ENCODE results near the gene NOP10. TPM values are rescaled to one million over a fixed set of nuclear protein-coding genes. Genes with fewer than 3 reads are reported as not detected.
"Not testable (repeated sequence)": the region's sequence is repeated elsewhere in the genome, so short reads cannot be mapped to it uniquely, and the experiment has no call there.

NOP10 gene
- polyA plus RNA-seq, 1 of the 3 experiments (the other 2 are of a cell fraction) = 440 TPM

DNA sequence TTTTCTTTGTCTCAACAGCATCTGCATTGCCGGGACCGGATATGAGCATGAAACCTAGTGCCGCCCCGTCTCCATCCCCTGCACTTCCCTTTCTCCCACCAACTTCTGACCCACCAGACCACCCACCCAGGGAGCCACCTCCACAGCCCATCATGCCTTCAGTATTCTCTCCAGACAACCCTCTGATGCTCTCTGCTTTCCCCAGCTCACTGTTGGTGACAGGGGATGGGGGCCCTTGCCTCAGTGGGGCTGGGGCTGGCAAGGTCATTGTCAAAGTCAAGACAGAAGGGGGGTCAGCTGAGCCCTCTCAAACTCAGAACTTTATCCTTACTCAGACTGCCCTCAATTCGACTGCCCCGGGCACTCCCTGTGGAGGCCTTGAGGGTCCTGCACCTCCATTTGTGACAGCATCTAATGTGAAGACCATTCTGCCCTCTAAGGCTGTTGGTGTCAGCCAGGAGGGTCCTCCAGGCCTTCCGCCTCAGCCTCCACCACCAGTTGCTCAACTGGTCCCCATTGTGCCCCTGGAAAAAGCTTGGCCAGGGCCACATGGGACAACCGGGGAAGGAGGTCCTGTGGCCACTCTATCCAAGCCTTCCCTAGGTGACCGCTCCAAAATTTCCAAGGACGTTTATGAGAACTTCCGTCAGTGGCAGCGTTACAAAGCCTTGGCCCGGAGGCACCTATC is 5.2 kb upstream of the NOP10 start:
- POLR2A ChIA-PET = no interaction called here
- WGBS (ENCODE audit: low lambda C conversion rate) = 72% methylated on average over 11 of the region's 13 CpGs
- no peaks in the 10 kb centered on the region for H4K20me1 ChIP-seq (ENCODE audit: insufficient read depth)

DNA sequence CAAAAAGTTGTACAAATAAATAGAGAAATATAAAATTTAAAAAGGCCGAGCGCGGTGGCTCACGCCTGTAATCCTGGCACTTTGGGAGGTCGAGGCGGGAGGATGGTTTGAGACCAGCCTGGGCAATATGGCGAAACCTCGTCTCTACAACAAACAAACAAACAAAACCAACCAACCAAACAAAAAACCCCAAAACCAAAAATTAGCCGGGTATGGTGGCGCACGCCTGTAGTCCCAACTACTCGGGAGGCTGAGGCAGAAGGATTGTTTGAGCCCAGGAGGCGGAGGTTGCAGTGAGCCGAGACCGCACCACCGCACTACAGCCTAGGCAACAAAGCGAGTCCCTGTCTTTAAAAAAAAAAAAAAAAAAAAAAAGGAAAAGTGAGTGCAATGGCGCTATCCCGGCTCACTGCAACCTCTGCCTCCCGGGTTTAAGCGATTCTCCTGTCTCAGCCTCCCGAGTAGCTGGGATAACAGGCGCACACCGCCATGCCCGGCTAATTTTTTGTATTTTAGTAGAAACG is 661 bp downstream of the NOP10 start:
- Histone ChIP-seq H3F3A (replicated peaks; ENCODE audit: insufficient read depth) (peaks cover 34% of the 10 kb centered on the region), H3K4me2 (peak overlapping the region; percentile 82), H3K36me3 (replicated peaks in 1 of 2; ENCODE audit: control insufficient read depth in 1 of 2, insufficient read depth in 2 of 2, low read length in 1 of 2) (peaks cover 22 to 36% of the 10 kb centered on the region in 2 experiments), H3K4me3 (ENCODE audit: low read depth in 2 of 2, low read length in 1 of 2) (peak overlapping the region; percentile 59 to 99), H2AFZ (ENCODE audit: low read depth) (peak overlapping the region; percentile 96), H3K79me2 (ENCODE audit: insufficient read depth) (peaks cover 47% of the 10 kb centered on the region), H3K27ac (ENCODE audit: low read depth in 2 of 2, low read length in 1 of 2) (peak overlapping the region; percentile 86 to 93; a peak in 3 of 4 replicates), H3K9ac (peak overlapping the region; percentile 93)
- H3K27me3 ChIP-seq (ENCODE audit: insufficient read depth); DNase-seq; H3K4me1 ChIP-seq (ENCODE audit: control insufficient read depth in 1 of 2, insufficient read depth in 2 of 2, low read depth in 1 of 2, low read length in 1 of 2); H3K9me2 ChIP-seq; H3K9me3 ChIP-seq; H4K20me1 ChIP-seq (ENCODE audit: insufficient read depth): not testable (repeated sequence)
- 34% methylated on average over 25 of the region's 26 CpGs for WGBS (ENCODE audit: low lambda C conversion rate)
- ChIA-PET CTCF (interaction anchor here (0.6 to 2.7 kb wide), 16 partner anchors 9 to 245 kb away, joined by 3 to 18 read pairs (median 5); partner anchors contain the start of genes GOLGA8B and LPCAT4), POLR2A (interaction anchor here (0.9 to 1.6 kb wide), 2 partner anchors 25 to 111 kb away, joined by 3 to 16 read pairs; partner anchors contain the start of gene LPCAT4)

More for the DNA sequence above, 5.2 kb upstream of the NOP10 start:
- Histone ChIP-seq H3F3A (replicated peaks; ENCODE audit: insufficient read depth) (peaks cover 7% of the 10 kb centered on the region), H3K4me3 (ENCODE audit: low read depth in 2 of 2, low read length in 1 of 2) (no peak overlapping the region), H3K4me2 (no peak overlapping the region), H3K27ac (ENCODE audit: low read depth in 2 of 2, low read length in 1 of 2) (no peak overlapping the region), H3K4me1 (ENCODE audit: control insufficient read depth in 1 of 2, insufficient read depth in 2 of 2, low read depth in 1 of 2, low read length in 1 of 2) (no peaks in the 10 kb centered on the region), H3K9me2 (no peaks in the 10 kb centered on the region), H3K9ac (no peak overlapping the region), H2AFZ (ENCODE audit: low read depth) (no peak overlapping the region), H3K27me3 (ENCODE audit: insufficient read depth) (no peaks in the 10 kb centered on the region), H3K36me3 (replicated peaks in 1 of 2; ENCODE audit: control insufficient read depth in 1 of 2, insufficient read depth in 2 of 2, low read length in 1 of 2) (no peaks in the 10 kb centered on the region), H3K79me2 (ENCODE audit: insufficient read depth) (peaks cover under 1% of the 10 kb centered on the region; the same call in 1 of the 2 replicates), H3K9me3 (no peaks in the 10 kb centered on the region)
- TF ChIP-seq USF1 (IDR thresholded peaks at IDR 0.05; ENCODE audit: borderline replicate concordance, low read depth) (no peak), CHD2 (IDR thresholded peaks at IDR 0.05; ENCODE audit: low read length, partially characterized antibody) (no peak), FOXJ3 (CRISPR knock-in tag; IDR thresholded peaks at IDR 0.05) (no peak), FOXM1 (IDR thresholded peaks at IDR 0.05; ENCODE audit: low read depth) (no peak), SMC3 (IDR thresholded peaks at IDR 0.05; ENCODE audit: low read depth, low read length) (no peak), TCF12 (IDR thresholded peaks at IDR 0.05) (no peak), NFIC (IDR thresholded peaks at IDR 0.05; ENCODE audit: borderline replicate concordance) (no peak), RFX5 (IDR thresholded peaks at IDR 0.05; ENCODE audit: low read length) (no peak), EP300 (IDR thresholded peaks at IDR 0.05; ENCODE audit: borderline replicate concordance in 1 of 2, low read depth in 1 of 2, low read length in 1 of 2) (no peak), FOSL2 (IDR thresholded peaks at IDR 0.05; ENCODE audit: borderline replicate concordance, low read depth) (no peak), GATA2 (CRISPR knock-in tag; IDR thresholded peaks at IDR 0.05) (no peak)
- CTCF ChIA-PET = no interaction called here
- no peak for DNase-seq
